Esophagus muscularis mucosa (tissue), 3 donors: ENCODE measurements around the gene TSPAN2.

Experiments used
- CTCF ChIP-seq, 3 experiments: fragments of 200-600 bp in 2 of 3; fragments of 450-650 bp in 1 of 3; sonication (generic) in 2 of 3; IDR thresholded peaks; one replicate each; pipeline ENCODE4 v1.5.1; 2017 to 2019; ENCODE audit warnings: antibody characterized with exemption in 3 of 3, mild to moderate bottlenecking in 2 of 3, moderate library complexity in 1 of 3
- POLR2AphosphoS5 ChIP-seq, 2 donors: sonication (generic); formaldehyde crosslinking; IDR thresholded peaks; one replicate each; pipeline ENCODE4 v1.6.1; 2017; ENCODE audit warnings: antibody characterized with exemption in 2 of 2

GRCh38 chr1:115098979-115099692, 9.8 kb upstream of the TSPAN2 start:
- TF ChIP-seq POLR2AphosphoS5 (IDR thresholded peaks at IDR 0.05) = peak; percentile 51 to 70
- no peak for TF ChIP-seq CTCF (IDR thresholded peaks at IDR 0.05)
